Heart right ventricle (tissue), 16 donors: ENCODE measurements around the gene FGD4. TPM values are rescaled to one million over a fixed set of nuclear protein-coding genes. Genes with fewer than 3 reads are reported as not detected.
A peak's percentile ranks its signal among the peaks of the same experiment; 100 is the strongest.

Source experiments
- ATAC-seq, 8 donors: fragments of 200-7000 bp; cut with Tn5 transposase; one replicate each; pipeline ENCODE4 v1.9.1; 2020; ENCODE audit warnings: mild to moderate bottlenecking in 8 of 8, moderate library complexity in 8 of 8, moderate number of reproducible peaks in 1 of 8
- DNase-seq, 2 donors: peaks; one replicate each; pipeline ENCODE4 v3.0.0-alpha.2; 2020
- H3K27ac ChIP-seq, 10 donors: fragments of 200-600 bp; sonication (generic) in 2 of 10; one replicate each; pipeline versions ENCODE4 v1.5.0 to v1.8.0; 2020 to 2022; ENCODE audit warnings: mild to moderate bottlenecking in 3 of 10
- H3K27me3 ChIP-seq, 7 donors: fragments of 200-600 bp; one replicate each; pipeline ENCODE4 v1.8.0; 2021 to 2022; ENCODE audit warnings: mild to moderate bottlenecking in 2 of 7
- H3K36me3 ChIP-seq, 9 donors: fragments of 200-600 bp; sonication (generic) in 1 of 9; one replicate each; pipeline versions ENCODE4 v1.5.0 to v1.8.0; 2020 to 2022; ENCODE audit warnings: mild to moderate bottlenecking in 2 of 9
- H3K4me1 ChIP-seq, 9 donors: fragments of 200-600 bp; sonication (generic) in 1 of 9; one replicate each; pipeline versions ENCODE4 v1.5.0 to v1.8.0; 2020 to 2022; ENCODE audit warnings: mild to moderate bottlenecking in 4 of 9
- H3K4me3 ChIP-seq, 10 donors: fragments of 200-600 bp; sonication (generic) in 2 of 10; one replicate each; pipeline versions ENCODE4 v1.5.0 to v1.8.0; 2020 to 2022; ENCODE audit warnings: mild to moderate bottlenecking in 7 of 10, moderate library complexity in 2 of 10
- H3K9me3 ChIP-seq, 11 donors: fragments of 200-600 bp in 10 of 11; sonication (generic) in 2 of 11; one replicate each; pipeline versions ENCODE4 v1.5.0 to v1.8.0; 2013 to 2022; ENCODE audit warnings: mild to moderate bottlenecking in 2 of 11, control low read depth in 1 of 11, moderate library complexity in 1 of 11
- CTCF ChIP-seq, 9 donors: fragments of 200-600 bp; sonication (generic) in 2 of 9; IDR thresholded peaks; one replicate each; pipeline versions ENCODE4 v1.5.0 to v1.8.0; 2021 to 2022; ENCODE audit warnings: antibody characterized with exemption in 9 of 9, mild to moderate bottlenecking in 5 of 9, moderate library complexity in 1 of 9
- WGBS, 2 donors: extraction: QIAGEN DNeasy Blood & Tissue Kit; methylation state at CpG; one replicate each; pipeline ENCODE4 v1.1.7; 2013; ENCODE audit warnings: inconsistent platforms in 1 of 2; 5-methylcytosine and 5-hydroxymethylcytosine counted together
- intact Hi-C, 10 donors: fragments of 100-400 bp; cut with DNase I; formaldehyde crosslinking; loops; one replicate each; pipeline versions ENCODE4 v1.11.1 to v1.14.2; 2022
- polyA plus RNA-seq, 2 donors: library from polyadenylated mRNA; stranded (reverse); fragments of 200-250 nt; gene quantifications; one replicate each; pipeline ENCODE4 v1.2.3, GENCODE V29; 2013
- total RNA-seq, 10 donors: library from RNA; stranded (reverse); fragmentation: NEBNext Ultra II Directional in 3 of 10; extraction: Animal tissue kit (Norgen Biotek cat#: 25700) in 3 of 10; gene quantifications; one replicate each; pipeline versions ENCODE4 v1.2.1 to v1.2.4, GENCODE V29; 2021 to 2023
- donor health status: Arrhythmogenic right ventricular cardiomyopathy.
- donor health status: ischemic (EF 13 %, LVEDD 7.1; RV severe dilation, severe dysfunction).
- donor health status: healthy with polysubstance abuse.
- donor health status: DM: no; HTN: yes; CAD: no.
- donor health status: DM: no; HTN: no; CAD: no.
- donor health status: ischemic (EF 25% LVEDD 6.9; RV normal size, moderate dysfunction).
- donor health status: ischemic (EF 25% LVEDD 5.7; RV mildly dilated, moderate dysfunction).
- donor health status: healthy.
- donor health status: DM: yes; HTN: yes; CAD: no.
- donor health status: Ischemic cardiomyopathy.
- donor health status: ischemic (EF 35%, LVEDD 5.7; RV mildly dilated, moderate dysfunction).
- donor health status: nonischemic (EF 11% LVEDD 7.7; RV severe dilation, severe dysfunction).
- donor health status: DM: yes; HTN: yes; CAD: no.
- donor health status: PGD.
- donor health status: ischemic (EF 29% LVEDD 5.4; RV normal size, mild dysfunction).
- donor health status: nonischemic (EF 23%, LVEDD 6.1; RV moderate dilation, normal function).

Gene FGD4
- total and polyA plus RNA-seq, 12 donors = 2.6 to 36.9 (median 25.5) TPM

- Histone ChIP-seq H3K4me1 (peaks cover 35 to 90% (median 82%) of the 10 kb centered on the region in 9 donors), H3K27me3 (no peaks in the 10 kb centered on the region), H3K36me3 (no peaks in the 10 kb centered on the region), H3K27ac (peak overlapping the region in 4 of 10 donors; percentile 8 to 85 (median 17)), H3K4me3 (no peak overlapping the region), H3K9me3 (no peaks in the 10 kb centered on the region)
- DNase-seq = no peak
- 49 to 68% methylated on average over 2 of the region's 2 CpGs for WGBS, 2 donors
- TF ChIP-seq CTCF (IDR thresholded peaks at IDR 0.05) = no peak
- no peak for ATAC-seq
- intact Hi-C loops = loop anchor here in 1 of 10 donors (10.0 kb wide), 1 partner anchor 80 kb away; no protein-coding TSS in a partner anchor
Measured at GRCh38 chr12:32544893-32545292, 145.5 kb downstream of the FGD4 start.

- peak in 1 of 8 donors; percentile 70 for ATAC-seq
- H3K4me1 ChIP-seq = peaks cover 37 to 90% (median 83%) of the 10 kb centered on the region in 9 donors
- peak overlapping the region in 5 of 10 donors; percentile 8 to 85 (median 18) for H3K27ac ChIP-seq
- no peak for DNase-seq
- intact Hi-C loops = loop anchor here in 1 of 10 donors (10.0 kb wide), 1 partner anchor 81 kb away; no protein-coding TSS in a partner anchor
- no peak overlapping the region for H3K4me3 ChIP-seq
- 14 to 16% methylated on average over 3 of the region's 3 CpGs for WGBS, 2 donors
- no peaks in the 10 kb centered on the region for H3K27me3 ChIP-seq
- no peak for TF ChIP-seq CTCF (IDR thresholded peaks at IDR 0.05)
- H3K36me3 ChIP-seq = no peaks in the 10 kb centered on the region
- H3K9me3 ChIP-seq = no peaks in the 10 kb centered on the region
Measured at GRCh38 chr12:32545413-32545980, 146.1 kb downstream of the FGD4 start.

- ATAC-seq = no peak
- peaks cover 33 to 90% (median 82%) of the 10 kb centered on the region in 9 donors for H3K4me1 ChIP-seq
Measured at GRCh38 chr12:32546272-32546671, 146.9 kb downstream of the FGD4 start.

More at GRCh38 chr12:32546272-32546671, 146.9 kb downstream of the FGD4 start:
- H3K4me3 ChIP-seq = no peak overlapping the region
- peak overlapping the region in 6 of 10 donors; percentile 0 to 85 (median 11) for H3K27ac ChIP-seq
- 79 to 85% methylated on average over 2 of the region's 2 CpGs for WGBS, 2 donors
- intact Hi-C loops = loop anchor here in 1 of 10 donors (10.0 kb wide), 1 partner anchor 81 kb away; no protein-coding TSS in a partner anchor
- H3K36me3 ChIP-seq = no peaks in the 10 kb centered on the region
- H3K27me3 ChIP-seq = no peaks in the 10 kb centered on the region
- H3K9me3 ChIP-seq = no peaks in the 10 kb centered on the region
- DNase-seq = no peak
- TF ChIP-seq CTCF (IDR thresholded peaks at IDR 0.05) = no peak
